K562 (cell line): ENCODE measurements around the gene LRRC43. TPM values are rescaled to one million over a fixed set of nuclear protein-coding genes. Genes with fewer than 3 reads are reported as not detected.

Source experiments
- ATAC-seq: fragments of 200-7000 bp; cut with Tn5 transposase; 3 replicates; pipeline ENCODE4 v1.9.1; 2020; ENCODE audit warnings: moderate library complexity
- Bru-seq: library from RNA; stranded (reverse); fragments of 400-500 nt; gene quantifications from one replicate; lab custom pipeline; 2021; lab: Mats Ljungman, UMichigan
- BruChase-seq, 2 experiments: library from RNA; stranded (reverse); fragments of 400-500 nt; gene quantifications; one replicate each; lab custom pipeline; 2021; lab: Mats Ljungman, UMichigan
- BruUV-seq: library from RNA; stranded (reverse); fragments of 400-500 nt; replicated peaks from 2 replicates; lab custom pipeline; 2021; lab: Mats Ljungman, UMichigan
- CTCF ChIA-PET: fragments of 300-600 bp; formaldehyde crosslinking; extraction: SDS; loops from one replicate; lab custom pipeline; 2021; ENCODE audit warnings: low intra/inter-chr PET ratio; lab: Yijun Ruan, JAX
- POLR2A ChIA-PET: fragments of 300-600, 350-650 bp; sonication (Branson Sonifier 250); formaldehyde crosslinking; extraction: SDS; loops from one replicate; lab custom pipeline; 2021; ENCODE audit warnings: antibody characterized with exemption, inconsistent platforms; lab: Yijun Ruan, JAX
- DNase-seq, 4 experiments: peaks; one replicate each; pipeline versions ENCODE4 v3.0.0 to v3.0.0-alpha.2; 2011 to 2018; ENCODE audit warnings: low spot score in 3 of 4, mixed read lengths in 3 of 4; ENCODE audit errors: extremely low read depth in 1 of 4
- FAIRE-seq: peaks from 2 replicates; lab custom pipeline; 2011; peaks lifted over from hg19 to GRCh38; lab: Jason Lieb, UNC
- H2AFZ ChIP-seq: 2 replicates; pipeline ENCODE4 v1.6.0; 2011; ENCODE audit warnings: low read depth, low read length, control low read depth, inconsistent platforms
- H3K27ac ChIP-seq: fragments of 200-600 bp; 3 replicates; pipeline ENCODE4 v1.8.0; 2011; ENCODE audit warnings: low read depth, mild to moderate bottlenecking, control low read depth, inconsistent platforms, low read length, moderate library complexity, mixed read lengths; ENCODE audit errors: extremely low read depth
- H3K27me3 ChIP-seq, 2 experiments: fragments of 300-600 bp in 1 of 2; 2 replicates in 1 of 2; 3 replicates in 1 of 2; pipeline versions ENCODE4 v1.6.0 to v1.8.0; 2011; ENCODE audit warnings: inconsistent platforms in 2 of 2, low read length in 2 of 2, mild to moderate bottlenecking in 1 of 2, mixed read lengths in 1 of 2, moderate library complexity in 1 of 2; ENCODE audit not compliant: control insufficient read depth in 2 of 2, insufficient read depth in 2 of 2
- H3K36me3 ChIP-seq: fragments of 300-600 bp; 3 replicates; pipeline ENCODE4 v1.8.0; 2011; ENCODE audit warnings: mild to moderate bottlenecking, low read length, inconsistent platforms; ENCODE audit not compliant: control insufficient read depth, insufficient read depth
- H3K4me1 ChIP-seq, 2 experiments: fragments of 200-600 bp in 1 of 2; replicated peaks in 1 of 2; 2 replicates in 1 of 2; 3 replicates in 1 of 2; pipeline versions ENCODE4 v1.5.1 to v1.8.0; 2011; ENCODE audit warnings: inconsistent platforms in 2 of 2, low read length in 2 of 2, mild to moderate bottlenecking in 1 of 2, mixed read lengths in 1 of 2, moderate library complexity in 1 of 2; ENCODE audit not compliant: control insufficient read depth in 2 of 2, insufficient read depth in 2 of 2
- H3K4me2 ChIP-seq: 2 replicates; pipeline ENCODE4 v1.6.1; 2011; ENCODE audit warnings: low read length, control low read depth, inconsistent platforms, mixed read lengths; ENCODE audit not compliant: insufficient read depth
- H3K4me3 ChIP-seq: fragments of 200-600 bp; sonication (generic), shearing (Covaris generic); 2 replicates; pipeline ENCODE4 v1.5.1; 2016; ENCODE audit warnings: control low read depth, inconsistent platforms
- H3K79me2 ChIP-seq: fragments of 200-600 bp; 3 replicates; pipeline ENCODE4 v1.8.0; 2011; ENCODE audit warnings: low read length, inconsistent platforms; ENCODE audit not compliant: control insufficient read depth, insufficient read depth
- H3K9ac ChIP-seq, 2 experiments: 2 replicates each; pipeline versions ENCODE4 v1.6.0 to v1.6.1; 2011; ENCODE audit warnings: low read depth in 2 of 2, low read length in 2 of 2, control low read depth in 1 of 2, inconsistent platforms in 1 of 2, mild to moderate bottlenecking in 1 of 2, mixed read lengths in 1 of 2; ENCODE audit not compliant: insufficient read depth in 1 of 2
- H3K9me1 ChIP-seq: one replicate; pipeline ENCODE4 v1.6.0; 2011; ENCODE audit warnings: inconsistent platforms, mild to moderate bottlenecking, low read length, moderate library complexity; ENCODE audit not compliant: control insufficient read depth, insufficient read depth
- H3K9me3 ChIP-seq: replicated peaks from 2 replicates; pipeline ENCODE4 v1.5.1; 2011; ENCODE audit warnings: low read depth, low read length, inconsistent platforms; ENCODE audit not compliant: control insufficient read depth, insufficient read depth
- H4K20me1 ChIP-seq: replicated peaks from 2 replicates; pipeline ENCODE4 v1.6.1; 2011; ENCODE audit warnings: low read length, inconsistent platforms, mixed read lengths; ENCODE audit not compliant: control insufficient read depth, insufficient read depth
- FUS ChIP-seq: fragments of 200-400 bp; formaldehyde crosslinking; optimal IDR thresholded peaks from 2 replicates; pipeline ENCODE3; 2017; ENCODE audit warnings: low read depth, low read length
- WGBS: fragments of 100-300 bp; shearing (Covaris generic); methylation state at CpG from one replicate; pipeline ENCODE4 v1.1.6; 2016; ENCODE audit warnings: low coverage, mixed read lengths; ENCODE audit not compliant: insufficient coverage; ENCODE audit errors: missing lambda C conversion rate; 5-methylcytosine and 5-hydroxymethylcytosine counted together
- in situ Hi-C: fragments of 300-500 bp; cut with MboI; formaldehyde crosslinking; loops from 4 replicates; pipeline ENCODE4 v1.15.0; 2018; ENCODE audit warnings: inconsistent platforms, mixed read lengths
- intact Hi-C: fragments of 100-400 bp; cut with micrococcal nuclease; formaldehyde crosslinking; loops from 2 replicates; pipeline ENCODE4 v1.14.2; 2022
- long read RNA-seq, 3 experiments: library from polyadenylated mRNA in 2 of 3; library from RNA in 1 of 3; unstranded in 2 of 3; stranded (forward) in 1 of 3; transcript quantifications; one replicate each; pipeline ENCODE4 v2.0.0, GENCODE V29; 2019 to 2022
- polyA minus RNA-seq, 3 experiments: library from RNA; depleted of rRNA, polyadenylated mRNA; stranded (reverse); fragments of >200 nt; gene quantifications; 2 replicates each; pipeline ENCODE4 v1.2.3, GENCODE V29; 2011
- polyA plus RNA-seq, 8 experiments: library from polyadenylated mRNA; depleted of rRNA in 4 of 8; stranded (reverse) in 5 of 8; unstranded in 3 of 8; fragments of >200 nt; fragmentation: Nextera tagmentation in 2 of 8; fragmentation: Illumina TruSeq in 1 of 8; extraction: Ambion mirVana in 2 of 8; extraction: Trizol in 1 of 8; gene quantifications; 2 replicates each; pipeline versions ENCODE4 v1.2.1 to v1.2.3, GENCODE V29; 2011 to 2014; ENCODE audit warnings: inconsistent platforms in 1 of 8, missing spikeins in 1 of 8
- total RNA-seq, 7 experiments: library from RNA; depleted of rRNA in 6 of 7; stranded (reverse); fragments of >200 nt in 6 of 7; fragmentation: Illumina TruSeq in 2 of 7; extraction: Trizol in 2 of 7; gene quantifications; 2 replicates each; pipeline versions ENCODE4 v1.2.1 to v1.2.3, GENCODE V29; 2011 to 2021; ENCODE audit warnings: low replicate concordance in 1 of 7
- TF ChIP-seq, protein P1 (sequence below): sonication (generic); formaldehyde crosslinking; IDR thresholded peaks from 2 replicates; pipeline ENCODE4 v1.8.1; 2023; ENCODE audit warnings: mild to moderate bottlenecking, missing genetic modification reagents

LRRC43 gene
- total RNA-seq (2011; cell fraction: chromatin; rRNA removed; ENCODE audit: low replicate concordance) = not detected in 2 replicates
- not detected in 2 replicates for total RNA-seq (2011; cell fraction: nucleolus; rRNA removed)
- 0.81 TPM in 1 of 2 replicates, not detected in the other for total RNA-seq (2011; cell fraction: nucleoplasm; rRNA removed)
- total RNA-seq (2014; rRNA removed) = 0.12 TPM in 1 of 2 replicates, not detected in the other
- not detected in 2 replicates for total RNA-seq (2014; rRNA removed; fragmentation: Illumina TruSeq; extraction: Trizol)
- not detected in 2 replicates for total RNA-seq (2015; rRNA removed; fragmentation: Illumina TruSeq; extraction: Trizol)
- total RNA-seq (2021) = not detected in 2 replicates
- 0.16 TPM in 1 of 2 replicates, not detected in the other for polyA plus RNA-seq (2011; rRNA removed)
- 0.03 TPM in 1 of 2 replicates, not detected in the other for polyA plus RNA-seq (2011; cell fraction: cytosol; rRNA removed)
- not detected in 2 replicates for polyA plus RNA-seq (2011; cell fraction: nucleus; rRNA removed)
- 0.07 and 0.14 TPM in 2 replicates for polyA plus RNA-seq (2012)
- polyA plus RNA-seq (2014; fragmentation: Illumina TruSeq; extraction: Trizol) = not detected in 2 replicates
- polyA plus RNA-seq (2014; fragmentation: Nextera tagmentation; extraction: Ambion mirVana) = not detected
- polyA plus RNA-seq (2014; rRNA removed) = 0.19 and 0.84 TPM in 2 replicates
- 0.11 and 0.12 TPM in 2 replicates for polyA minus RNA-seq (2011; rRNA and poly(A)+ RNA removed)
- not detected in 2 replicates for polyA minus RNA-seq (2011; cell fraction: cytosol; rRNA and poly(A)+ RNA removed)
- polyA minus RNA-seq (2011; cell fraction: nucleus; rRNA and poly(A)+ RNA removed) = not detected in 2 replicates
- percentile 41 among the genes with signal in this experiment for Bru-seq, nascent RNA
- percentile 33 among the genes with signal in this experiment for BruChase-seq, experiment 1, labeled RNA remaining after a 2-hour chase
- percentile 38 among the genes with signal in this experiment for BruChase-seq, experiment 2, labeled RNA remaining after a 6-hour chase
- long read RNA-seq, experiment 1 = 0 reads
- long read RNA-seq, experiment 2, partial matches to known transcripts = 1 of 1 reads
- long read RNA-seq, experiment 2, other reads (novel, unspliced or antisense) = 0 of 1 reads
- long read RNA-seq, experiment 3 = 0 reads

GRCh38 chr12:122182887-122183587 lies at the start of gene LRRC43:
Gene LRRC43 (plus strand): TSS chr12:122183123. CDS start chr12:122183145, 22 bp downstream.
- Histone ChIP-seq H2AFZ (no peak within 1 kb of the TSS), H3K27me3 (no peaks in the 10 kb centered on the region), H3K79me2 (no peaks in the 10 kb centered on the region), H3K4me1 (peaks cover 0 to 3% of the 10 kb centered on the region in 2 experiments; a peak in 1 of 5 replicates), H4K20me1 (no peaks in the 10 kb centered on the region), H3K27ac (no peak within 1 kb of the TSS), H3K9me3 (no peaks in the 10 kb centered on the region), H3K36me3 (no peaks in the 10 kb centered on the region), H3K4me3 (no peak within 1 kb of the TSS), H3K9me1 (no peaks in the 10 kb centered on the region), H3K9ac (no peak within 1 kb of the TSS), H3K4me2 (no peak within 1 kb of the TSS)
- CTCF ChIA-PET = no interaction called here
- 81% methylated on average over 23 of the region's 63 CpGs for WGBS
- BruUV-seq = no TSS peak
- TF ChIP-seq, protein P1, sequence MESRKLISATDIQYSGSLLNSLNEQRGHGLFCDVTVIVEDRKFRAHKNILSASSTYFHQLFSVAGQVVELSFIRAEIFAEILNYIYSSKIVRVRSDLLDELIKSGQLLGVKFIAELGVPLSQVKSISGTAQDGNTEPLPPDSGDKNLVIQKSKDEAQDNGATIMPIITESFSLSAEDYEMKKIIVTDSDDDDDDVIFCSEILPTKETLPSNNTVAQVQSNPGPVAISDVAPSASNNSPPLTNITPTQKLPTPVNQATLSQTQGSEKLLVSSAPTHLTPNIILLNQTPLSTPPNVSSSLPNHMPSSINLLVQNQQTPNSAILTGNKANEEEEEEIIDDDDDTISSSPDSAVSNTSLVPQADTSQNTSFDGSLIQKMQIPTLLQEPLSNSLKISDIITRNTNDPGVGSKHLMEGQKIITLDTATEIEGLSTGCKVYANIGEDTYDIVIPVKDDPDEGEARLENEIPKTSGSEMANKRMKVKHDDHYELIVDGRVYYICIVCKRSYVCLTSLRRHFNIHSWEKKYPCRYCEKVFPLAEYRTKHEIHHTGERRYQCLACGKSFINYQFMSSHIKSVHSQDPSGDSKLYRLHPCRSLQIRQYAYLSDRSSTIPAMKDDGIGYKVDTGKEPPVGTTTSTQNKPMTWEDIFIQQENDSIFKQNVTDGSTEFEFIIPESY (CRISPR knock-in tag) = peak; percentile 75
- TF ChIP-seq FUS = no peak
- POLR2A ChIA-PET = interaction anchor here (0.5 to 1.3 kb wide), 3 partner anchors 16 to 158 kb away, joined by 3 read pairs; no protein-coding TSS in a partner anchor
- ATAC-seq = no peak
- in situ Hi-C loops (no loop called here), intact Hi-C loops (no loop called here)
- no peak for FAIRE-seq
- no peak for DNase-seq
